ENCODE measurements around the gene FAR1. TPM values are rescaled to one million over a fixed set of nuclear protein-coding genes. Genes with fewer than 3 reads are reported as not detected.

The FAR1 gene
- total and polyA plus RNA-seq, 8 donors = 51.0 to 112 (median 99.7) TPM

GRCh38 chr11:13698132-13698531 is 29.7 kb downstream of the FAR1 start:
- no peak for DNase-seq
- Histone ChIP-seq H3K4me1 (peaks cover 0 to 8% of the 10 kb centered on the region in 2 donors), H3K27ac (no peak overlapping the region), H3K4me3 (no peak overlapping the region), H3K27me3 (no peaks in the 10 kb centered on the region), H3K36me3 (peaks cover 0 to 60% of the 10 kb centered on the region in 2 donors), H3K9me3 (no peaks in the 10 kb centered on the region)
- no peak for TF ChIP-seq CTCF (IDR thresholded peaks at IDR 0.05)
- ATAC-seq = no peak
- intact Hi-C loops (cut with DNase I) = no loop called here

- H3K4me1 ChIP-seq = no peaks in the 10 kb centered on the region
- H3K27ac ChIP-seq = no peak overlapping the region
- no peaks in the 10 kb centered on the region for H3K9me3 ChIP-seq
- peaks cover 0 to 66% of the 10 kb centered on the region in 2 donors for H3K36me3 ChIP-seq
- H3K27me3 ChIP-seq = no peaks in the 10 kb centered on the region
- ATAC-seq (no peak), DNase-seq (no peak)
- no peak overlapping the region for H3K4me3 ChIP-seq
- intact Hi-C loops (cut with DNase I) = no loop called here
- TF ChIP-seq CTCF (IDR thresholded peaks at IDR 0.05) = no peak
Measured at GRCh38 chr11:13699041-13699440, 30.6 kb downstream of the FAR1 start.

GRCh38 chr11:13699870-13700269 is 31.4 kb downstream of the FAR1 start:
- no peaks in the 10 kb centered on the region for H3K9me3 ChIP-seq
- no peaks in the 10 kb centered on the region for H3K27me3 ChIP-seq
- no peak for ATAC-seq
- no peak overlapping the region for H3K27ac ChIP-seq
- no peak for TF ChIP-seq CTCF (IDR thresholded peaks at IDR 0.05)
- no peaks in the 10 kb centered on the region for H3K4me1 ChIP-seq
- H3K36me3 ChIP-seq = peaks cover 0 to 64% of the 10 kb centered on the region in 2 donors
- H3K4me3 ChIP-seq = no peak overlapping the region
- no peak for DNase-seq
- intact Hi-C loops (cut with DNase I) = no loop called here

GRCh38 chr11:13701506-13701905 is 33.0 kb downstream of the FAR1 start:
- peaks cover 0 to 49% of the 10 kb centered on the region in 2 donors for H3K36me3 ChIP-seq
- H3K4me3 ChIP-seq = no peak overlapping the region
- no peak for DNase-seq
- H3K4me1 ChIP-seq = no peaks in the 10 kb centered on the region
- H3K9me3 ChIP-seq = no peaks in the 10 kb centered on the region
- TF ChIP-seq CTCF (IDR thresholded peaks at IDR 0.05) = no peak
- intact Hi-C loops (cut with DNase I) = no loop called here
- H3K27me3 ChIP-seq = no peaks in the 10 kb centered on the region
- ATAC-seq = no peak
- H3K27ac ChIP-seq = no peak overlapping the region

- intact Hi-C loops (cut with DNase I) = no loop called here
- peaks cover 0 to 48% of the 10 kb centered on the region in 2 donors for H3K36me3 ChIP-seq
- DNase-seq (no peak), ATAC-seq (no peak)
- no peak overlapping the region for H3K4me3 ChIP-seq
- TF ChIP-seq CTCF (IDR thresholded peaks at IDR 0.05) = no peak
- no peaks in the 10 kb centered on the region for H3K4me1 ChIP-seq
- H3K27me3 ChIP-seq = no peaks in the 10 kb centered on the region
- H3K27ac ChIP-seq = no peak overlapping the region
- H3K9me3 ChIP-seq = no peaks in the 10 kb centered on the region
Measured at GRCh38 chr11:13702071-13702470, 33.6 kb downstream of the FAR1 start.

All from left lung (tissue), 10 donors.